ENCODE results near the gene TSPAN9.

DNA sequence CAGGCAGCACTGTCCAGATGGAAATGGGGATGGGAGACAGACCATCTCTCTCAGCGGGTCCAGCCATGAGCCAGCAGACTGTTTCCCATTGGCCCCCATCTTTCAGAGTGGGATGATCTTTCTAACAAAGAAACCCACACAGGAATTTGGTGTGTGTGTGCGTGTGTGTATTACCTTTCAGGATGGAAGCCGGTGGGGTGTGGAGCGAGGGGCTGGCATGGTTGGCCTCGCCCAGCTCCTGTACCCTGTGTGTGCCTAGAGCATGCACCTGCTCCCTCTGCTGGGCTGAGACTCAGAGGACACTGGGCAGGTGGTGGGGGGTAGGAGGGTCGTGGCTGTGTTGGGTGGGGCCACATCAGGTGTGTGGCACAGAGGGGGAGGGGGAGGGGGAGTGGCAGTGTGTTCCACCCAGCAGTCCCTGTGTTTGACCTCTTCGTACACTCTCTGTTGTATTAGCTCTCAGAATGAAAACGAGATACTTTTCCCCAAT lies 33.0 kb upstream of the TSPAN9 start:
- TF ChIP-seq GATA2 (IDR thresholded peaks at IDR 0.05; ENCODE audit: low read depth, low read length) (no peak), GATA3 (IDR thresholded peaks at IDR 0.05; ENCODE audit: low read depth, low read length) (no peak)

Data from SH-SY5Y (cell line).